K562 (cell line): Measurements from ENCODE around the gene WDR86. TPM values are rescaled to one million over a fixed set of nuclear protein-coding genes. Genes with fewer than 3 reads are reported as not detected.

ENCODE experiments used
- ATAC-seq: fragments of 200-7000 bp; cut with Tn5 transposase; 3 replicates; pipeline ENCODE4 v1.9.1; 2020; ENCODE audit warnings: moderate library complexity
- BruUV-seq: library from RNA; stranded (reverse); fragments of 400-500 nt; replicated peaks from 2 replicates; lab custom pipeline; 2021; lab: Mats Ljungman, UMichigan
- CTCF ChIA-PET: fragments of 300-600 bp; formaldehyde crosslinking; extraction: SDS; loops from one replicate; lab custom pipeline; 2021; ENCODE audit warnings: low intra/inter-chr PET ratio; lab: Yijun Ruan, JAX
- POLR2A ChIA-PET: fragments of 300-600, 350-650 bp; sonication (Branson Sonifier 250); formaldehyde crosslinking; extraction: SDS; loops from one replicate; lab custom pipeline; 2021; ENCODE audit warnings: antibody characterized with exemption, inconsistent platforms; lab: Yijun Ruan, JAX
- DNase-seq, 4 experiments: peaks; one replicate each; pipeline versions ENCODE4 v3.0.0 to v3.0.0-alpha.2; 2011 to 2018; ENCODE audit warnings: low spot score in 3 of 4, mixed read lengths in 3 of 4; ENCODE audit errors: extremely low read depth in 1 of 4
- FAIRE-seq: peaks from 2 replicates; lab custom pipeline; 2011; peaks lifted over from hg19 to GRCh38; lab: Jason Lieb, UNC
- H2AFZ ChIP-seq: 2 replicates; pipeline ENCODE4 v1.6.0; 2011; ENCODE audit warnings: low read depth, low read length, control low read depth, inconsistent platforms
- H3K27ac ChIP-seq: fragments of 200-600 bp; 3 replicates; pipeline ENCODE4 v1.8.0; 2011; ENCODE audit warnings: low read depth, mild to moderate bottlenecking, control low read depth, inconsistent platforms, low read length, moderate library complexity, mixed read lengths; ENCODE audit errors: extremely low read depth
- H3K27me3 ChIP-seq, 2 experiments: fragments of 300-600 bp in 1 of 2; 2 replicates in 1 of 2; 3 replicates in 1 of 2; pipeline versions ENCODE4 v1.6.0 to v1.8.0; 2011; ENCODE audit warnings: inconsistent platforms in 2 of 2, low read length in 2 of 2, mild to moderate bottlenecking in 1 of 2, mixed read lengths in 1 of 2, moderate library complexity in 1 of 2; ENCODE audit not compliant: control insufficient read depth in 2 of 2, insufficient read depth in 2 of 2
- H3K36me3 ChIP-seq: fragments of 300-600 bp; 3 replicates; pipeline ENCODE4 v1.8.0; 2011; ENCODE audit warnings: mild to moderate bottlenecking, low read length, inconsistent platforms; ENCODE audit not compliant: control insufficient read depth, insufficient read depth
- H3K4me1 ChIP-seq, 2 experiments: fragments of 200-600 bp in 1 of 2; replicated peaks in 1 of 2; 2 replicates in 1 of 2; 3 replicates in 1 of 2; pipeline versions ENCODE4 v1.5.1 to v1.8.0; 2011; ENCODE audit warnings: inconsistent platforms in 2 of 2, low read length in 2 of 2, mild to moderate bottlenecking in 1 of 2, mixed read lengths in 1 of 2, moderate library complexity in 1 of 2; ENCODE audit not compliant: control insufficient read depth in 2 of 2, insufficient read depth in 2 of 2
- H3K4me2 ChIP-seq: 2 replicates; pipeline ENCODE4 v1.6.1; 2011; ENCODE audit warnings: low read length, control low read depth, inconsistent platforms, mixed read lengths; ENCODE audit not compliant: insufficient read depth
- H3K4me3 ChIP-seq: fragments of 200-600 bp; sonication (generic), shearing (Covaris generic); 2 replicates; pipeline ENCODE4 v1.5.1; 2016; ENCODE audit warnings: control low read depth, inconsistent platforms
- H3K79me2 ChIP-seq: fragments of 200-600 bp; 3 replicates; pipeline ENCODE4 v1.8.0; 2011; ENCODE audit warnings: low read length, inconsistent platforms; ENCODE audit not compliant: control insufficient read depth, insufficient read depth
- H3K9ac ChIP-seq, 2 experiments: 2 replicates each; pipeline versions ENCODE4 v1.6.0 to v1.6.1; 2011; ENCODE audit warnings: low read depth in 2 of 2, low read length in 2 of 2, control low read depth in 1 of 2, inconsistent platforms in 1 of 2, mild to moderate bottlenecking in 1 of 2, mixed read lengths in 1 of 2; ENCODE audit not compliant: insufficient read depth in 1 of 2
- H3K9me1 ChIP-seq: one replicate; pipeline ENCODE4 v1.6.0; 2011; ENCODE audit warnings: inconsistent platforms, mild to moderate bottlenecking, low read length, moderate library complexity; ENCODE audit not compliant: control insufficient read depth, insufficient read depth
- H3K9me3 ChIP-seq: replicated peaks from 2 replicates; pipeline ENCODE4 v1.5.1; 2011; ENCODE audit warnings: low read depth, low read length, inconsistent platforms; ENCODE audit not compliant: control insufficient read depth, insufficient read depth
- H4K20me1 ChIP-seq: replicated peaks from 2 replicates; pipeline ENCODE4 v1.6.1; 2011; ENCODE audit warnings: low read length, inconsistent platforms, mixed read lengths; ENCODE audit not compliant: control insufficient read depth, insufficient read depth
- REST ChIP-seq, 2 experiments: fragments of 450-650 bp; formaldehyde crosslinking in 1 of 2; IDR thresholded peaks; 2 replicates each; pipeline versions ENCODE4 v1.4.0 to v1.6.1; 2014 to 2020; ENCODE audit warnings: mild to moderate bottlenecking in 2 of 2, borderline replicate concordance in 1 of 2, low read depth in 1 of 2
- SRSF3 ChIP-seq: fragments of 200-400 bp; formaldehyde crosslinking; IDR thresholded peaks from 2 replicates; pipeline ENCODE4 v1.6.1; 2016; ENCODE audit warnings: mild to moderate bottlenecking, low read length, moderate library complexity; ENCODE audit not compliant: insufficient read depth
- ZNF280A ChIP-seq: fragments of 450-650 bp; IDR thresholded peaks from 2 replicates; pipeline ENCODE4 v1.6.1; 2018; ENCODE audit warnings: mild to moderate bottlenecking, low read depth; ENCODE audit not compliant: partially characterized antibody
- WGBS: fragments of 100-300 bp; shearing (Covaris generic); methylation state at CpG from one replicate; pipeline ENCODE4 v1.1.6; 2016; ENCODE audit warnings: low coverage, mixed read lengths; ENCODE audit not compliant: insufficient coverage; ENCODE audit errors: missing lambda C conversion rate; 5-methylcytosine and 5-hydroxymethylcytosine counted together
- in situ Hi-C: fragments of 300-500 bp; cut with MboI; formaldehyde crosslinking; loops from 4 replicates; pipeline ENCODE4 v1.15.0; 2018; ENCODE audit warnings: inconsistent platforms, mixed read lengths
- intact Hi-C: fragments of 100-400 bp; cut with micrococcal nuclease; formaldehyde crosslinking; loops from 2 replicates; pipeline ENCODE4 v1.14.2; 2022
- polyA plus RNA-seq, 8 experiments: library from polyadenylated mRNA; depleted of rRNA in 4 of 8; stranded (reverse) in 5 of 8; unstranded in 3 of 8; fragments of >200 nt; fragmentation: Nextera tagmentation in 2 of 8; fragmentation: Illumina TruSeq in 1 of 8; extraction: Ambion mirVana in 2 of 8; extraction: Trizol in 1 of 8; gene quantifications; 2 replicates each; pipeline versions ENCODE4 v1.2.1 to v1.2.3, GENCODE V29; 2011 to 2014; ENCODE audit warnings: inconsistent platforms in 1 of 8, missing spikeins in 1 of 8
- total RNA-seq, 7 experiments: library from RNA; depleted of rRNA in 6 of 7; stranded (reverse); fragments of >200 nt in 6 of 7; fragmentation: Illumina TruSeq in 2 of 7; extraction: Trizol in 2 of 7; gene quantifications; 2 replicates each; pipeline versions ENCODE4 v1.2.1 to v1.2.3, GENCODE V29; 2011 to 2021; ENCODE audit warnings: low replicate concordance in 1 of 7

The WDR86 gene
- total and polyA plus RNA-seq, 9 of the 15 experiments (the other 6 are each of a cell fraction or from before 2014, with no cell fraction given) = 0.24 TPM; not detected in 8

DNA sequence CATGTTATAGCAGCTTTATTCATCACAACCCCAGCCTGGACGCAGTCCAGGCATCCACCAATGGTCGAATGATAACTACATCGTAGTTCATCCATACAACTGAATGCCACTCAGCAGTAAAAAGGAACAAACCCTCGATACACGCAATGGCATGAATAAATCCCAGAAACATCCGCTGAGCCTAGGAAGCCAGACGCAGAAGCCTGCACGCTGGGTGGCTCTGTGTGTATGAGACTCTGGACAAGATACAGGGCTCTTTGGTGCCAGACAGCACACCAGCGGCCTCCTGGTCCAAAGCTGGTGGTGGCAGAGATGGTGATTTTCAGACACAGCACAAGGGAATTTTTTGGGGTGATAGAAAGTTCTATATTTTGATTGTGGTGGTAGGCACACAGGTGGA, 40.2 kb upstream of the WDR86 start:
- ChIA-PET CTCF (interaction anchor here (2.9 to 6.0 kb wide), 2 partner anchors 81 to 135 kb away, joined by 43 to 75 read pairs; no protein-coding TSS in a partner anchor), POLR2A (interaction anchor here (1.1 kb wide), 1 partner anchor 82 kb away, joined by 5 read pairs; no protein-coding TSS in a partner anchor)
- Histone ChIP-seq H2AFZ (no peak overlapping the region), H3K4me3 (no peak overlapping the region), H3K9me3 (no peaks in the 10 kb centered on the region), H3K36me3 (no peaks in the 10 kb centered on the region), H3K9me1 (no peaks in the 10 kb centered on the region), H3K4me1 (peaks cover 0 to 25% of the 10 kb centered on the region in 2 experiments; a peak in 2 of 5 replicates), H4K20me1 (peaks cover 6% of the 10 kb centered on the region; the same call in 1 of the 2 replicates), H3K9ac (no peak overlapping the region), H3K79me2 (no peaks in the 10 kb centered on the region), H3K4me2 (no peak overlapping the region), H3K27me3 (peaks cover 40 to 51% of the 10 kb centered on the region in 2 experiments), H3K27ac (no peak overlapping the region)
- no peak for FAIRE-seq
- no peak for TF ChIP-seq SRSF3
- TF ChIP-seq REST (IDR thresholded peaks at IDR 0.05; ENCODE audit: borderline replicate concordance) = no peak
- no peak for TF ChIP-seq REST (CRISPR knock-in tag; IDR thresholded peaks at IDR 0.05; ENCODE audit: low read depth)
- no peak for TF ChIP-seq ZNF280A
- BruUV-seq = no TSS peak
- no peak for ATAC-seq
- WGBS = 22% methylated on average over 9 of the region's 9 CpGs
- in situ Hi-C loops (loop anchor here (5.0 kb wide), 2 partner anchors 93 to 133 kb away; no protein-coding TSS in a partner anchor), intact Hi-C loops (loop anchor here (5.0 to 10.0 kb wide), 3 partner anchors 38 to 307 kb away; partner anchors contain the start of gene WDR86)
- no peak for DNase-seq
